ENCODE data around the gene SCRG1.
A peak's percentile ranks its signal among the peaks of the same experiment; 100 is the strongest.

SCRG1 gene

GRCh38 chr4:173362666-173363065, 36.2 kb downstream of the SCRG1 start:
- DNase-seq (ENCODE audit: low read depth in 2 of 2): no peak

- DNase-seq (ENCODE audit: low read depth in 2 of 2): no peak
Measured at GRCh38 chr4:173360587-173361221, 38.2 kb downstream of the SCRG1 start.

- DNase-seq (ENCODE audit: low read depth in 2 of 2): no peak
Measured at GRCh38 chr4:173357939-173358338, 41.0 kb downstream of the SCRG1 start.

- no peak for DNase-seq (ENCODE audit: low read depth in 2 of 2)
Measured at GRCh38 chr4:173347467-173347866, 51.4 kb downstream of the SCRG1 start.

GRCh38 chr4:173346074-173346473, 52.8 kb downstream of the SCRG1 start:
- no peak for DNase-seq (ENCODE audit: low read depth in 2 of 2)

- no peak for DNase-seq (ENCODE audit: low read depth in 2 of 2)
Measured at GRCh38 chr4:173345648-173346047, 53.3 kb downstream of the SCRG1 start.

- no peak for DNase-seq (ENCODE audit: low read depth in 2 of 2)
Measured at GRCh38 chr4:173343832-173344397, 55.0 kb downstream of the SCRG1 start.

- DNase-seq (ENCODE audit: low read depth in 2 of 2): no peak
Measured at GRCh38 chr4:173337463-173337862, 61.5 kb downstream of the SCRG1 start.

GRCh38 chr4:173334891-173335752, 63.8 kb downstream of the SCRG1 start:
- peak; percentile 35 to 39 for DNase-seq (ENCODE audit: low read depth in 2 of 2)

All from stimulated activated CD8-positive, alpha-beta memory T cell treated with anti-CD3 and anti-CD28 coated beads, Interleukin-15, amount 100 ng/mL, for 48 hours (primary cell).